ENCODE data around the gene FNDC11. TPM values are rescaled to one million over a fixed set of nuclear protein-coding genes. Genes with fewer than 3 reads are reported as not detected.

Gene FNDC11
- total and polyA plus RNA-seq, 2 of the 13 experiments (the other 11 are each of a cell fraction or from before 2014, with no cell fraction given) = 0.07 TPM; not detected in 1

GRCh38 chr20:63557481-63557891 is 3.5 kb downstream of the FNDC11 start (continued):
- TF ChIP-seq SMAD9 (CRISPR knock-in tag; IDR thresholded peaks at IDR 0.05) (no peak), FOXA3 (CRISPR knock-in tag; IDR thresholded peaks at IDR 0.05) (0 out of 2 replicates have a peak, but pooled peaks have one; percentile 7), HOXD1 (CRISPR knock-in tag; IDR thresholded peaks at IDR 0.05) (0 out of 2 replicates have a peak, but pooled peaks have one; percentile 22), PRPF4 (IDR thresholded peaks at IDR 0.05; ENCODE audit: low read depth, low read length, poor library complexity, severe bottlenecking) (no peak), ZFP90 (CRISPR knock-in tag; IDR thresholded peaks at IDR 0.05; ENCODE audit: borderline replicate concordance) (no peak), HBP1 (CRISPR knock-in tag; IDR thresholded peaks at IDR 0.05; ENCODE audit: low read depth) (0 out of 2 replicates have a peak, but pooled peaks have one; percentile 40), HNRNPH1 (optimal IDR thresholded peaks at IDR 0.05; ENCODE audit: low read depth, low read length) (no peak), MBNL3 (CRISPR knock-in tag; conservative IDR thresholded peaks at IDR 0.05) (no peak), ZNF432 (CRISPR knock-in tag; IDR thresholded peaks at IDR 0.05; ENCODE audit: borderline replicate concordance) (no peak), RFX3 (CRISPR knock-in tag; IDR thresholded peaks at IDR 0.05) (no peak), NFE2L2 (IDR thresholded peaks at IDR 0.05; ENCODE audit: low read length) (no peak), NRL (CRISPR knock-in tag; IDR thresholded peaks at IDR 0.05; ENCODE audit: borderline replicate concordance) (no peak; the same call in none of the 2 replicates), TFDP1 (CRISPR knock-in tag; IDR thresholded peaks at IDR 0.05; ENCODE audit: borderline replicate concordance) (no peak), FUBP1 (CRISPR knock-in tag; IDR thresholded peaks at IDR 0.05; ENCODE audit: borderline replicate concordance) (no peak), ZNF20 (CRISPR knock-in tag; IDR thresholded peaks at IDR 0.05) (no peak), ZBTB14 (CRISPR knock-in tag; IDR thresholded peaks at IDR 0.05) (no peak), THAP9 (CRISPR knock-in tag; IDR thresholded peaks at IDR 0.05; ENCODE audit: borderline replicate concordance) (peak; percentile 36; the same call in 1 of the 2 replicates), SAP130 (CRISPR knock-in tag; IDR thresholded peaks at IDR 0.05; ENCODE audit: low read depth) (peak; percentile 43; the same call in 1 of the 2 replicates), FOXC1 (CRISPR knock-in tag; IDR thresholded peaks at IDR 0.05; ENCODE audit: borderline replicate concordance) (no peak), ZNF44 (CRISPR knock-in tag; IDR thresholded peaks at IDR 0.05) (no peak), RELA (CRISPR knock-in tag; IDR thresholded peaks at IDR 0.05) (no peak), FOXJ3 (CRISPR knock-in tag; IDR thresholded peaks at IDR 0.05; ENCODE audit: borderline replicate concordance) (no peak)

Measured in HepG2 (cell line).